HepG2 (cell line): ENCODE measurements around the gene OCSTAMP. TPM values are rescaled to one million over a fixed set of nuclear protein-coding genes. Genes with fewer than 3 reads are reported as not detected.

Experiments used
- AGO1 ChIP-seq: fragments of 200-400 bp; formaldehyde crosslinking; IDR thresholded peaks from 2 replicates; pipeline ENCODE4 v1.6.1; 2017; ENCODE audit warnings: mild to moderate bottlenecking, low read depth, low read length, moderate library complexity; ENCODE audit not compliant: poor library complexity, severe bottlenecking
- KAT2B ChIP-seq: fragments of 150-350 bp; IDR thresholded peaks from 2 replicates; pipeline ENCODE4 v1.6.1; 2014; ENCODE audit warnings: low read depth, low read length, borderline replicate concordance
- KLF13 ChIP-seq: sonication (generic); formaldehyde crosslinking; IDR thresholded peaks from 2 replicates; pipeline ENCODE4 v1.4.0; 2020; ENCODE audit warnings: mild to moderate bottlenecking, missing genetic modification reagents
- NCOR1 ChIP-seq: fragments of 200-600 bp; sonication (generic); IDR thresholded peaks from 2 replicates; pipeline ENCODE4 v1.7.0; 2017; ENCODE audit warnings: antibody characterized with exemption, low read length, borderline replicate concordance
- ZFP62 ChIP-seq: sonication (generic); formaldehyde crosslinking; IDR thresholded peaks from 2 replicates; pipeline ENCODE4 v1.4.0; 2020; ENCODE audit warnings: missing genetic modification reagents
- ZMYM3 ChIP-seq: sonication (generic); formaldehyde crosslinking; IDR thresholded peaks from 2 replicates; pipeline ENCODE4 v1.5.1; 2020; ENCODE audit warnings: mild to moderate bottlenecking, missing genetic modification reagents
- ZNF318 ChIP-seq: sonication (generic); formaldehyde crosslinking; IDR thresholded peaks from 2 replicates; pipeline ENCODE4 v1.4.0; 2020; ENCODE audit warnings: mild to moderate bottlenecking, missing genetic modification reagents
- ZNF768 ChIP-seq: sonication (generic); formaldehyde crosslinking; IDR thresholded peaks from 2 replicates; pipeline ENCODE4 v1.4.0; 2020; ENCODE audit warnings: missing genetic modification reagents
- polyA plus RNA-seq, 8 experiments: library from polyadenylated mRNA; depleted of rRNA in 3 of 8; stranded (reverse) in 7 of 8; unstranded in 1 of 8; fragments of >200 nt; fragmentation: Illumina TruSeq in 4 of 8; extraction: Trizol in 4 of 8; gene quantifications; 2 replicates each; pipeline versions ENCODE4 v1.2.1 to v1.2.3, GENCODE V29; 2011 to 2016; ENCODE audit warnings: low read depth in 4 of 8, missing spikeins in 1 of 8, mixed read lengths in 1 of 8; ENCODE audit not compliant: insufficient read depth in 1 of 8
- total RNA-seq, 5 experiments: library from RNA; depleted of rRNA; stranded (reverse); fragments of >200 nt; fragmentation: Illumina TruSeq; extraction: Trizol; gene quantifications; 2 replicates each; pipeline ENCODE4 v1.2.3, GENCODE V29; 2016; ENCODE audit warnings: low read depth in 1 of 5

The OCSTAMP gene
- total and polyA plus RNA-seq, 2 of the 13 experiments (the other 11 are each of a cell fraction or from before 2014, with no cell fraction given), result not detected

- TF ChIP-seq ZNF318 (no peak), ZNF768 (CRISPR knock-in tag) (peak; percentile 92), NCOR1 (no peak), ZMYM3 (0 out of 2 replicates have a peak, but pooled peaks have one; percentile 49), AGO1 (no peak), KLF13 (CRISPR knock-in tag) (no peak), KAT2B (no peak), ZFP62 (CRISPR knock-in tag) (no peak)
Observed at GRCh38 chr20:46541229-46541935, 9.1 kb downstream of the OCSTAMP start (continued).
